OCI-LY3 (cell line): ENCODE results near the gene ODAD2.

Source experiments
- CTCF ChIP-seq: fragments of 200-600, 300-600 bp; sonication (generic); IDR thresholded peaks from 2 replicates; pipeline ENCODE4 v1.5.1; 2014; ENCODE audit warnings: antibody characterized with exemption, low read length, low read depth
- EZH2phosphoT487 ChIP-seq: fragments of 200-600 bp; shearing (Covaris generic); IDR thresholded peaks from 2 replicates; pipeline ENCODE4 v1.6.1; 2018; ENCODE audit warnings: antibody characterized with exemption, mixed run types, low read depth

- TF ChIP-seq CTCF (no peak), EZH2phosphoT487 (no peak)
These were observed 214.6 kb downstream of the ODAD2 start for GRCh38 chr10:27784272-27784671.
